Neutrophil (primary cell): ENCODE measurements around the gene INPP5A.

ENCODE experiments used
- H3K27ac ChIP-seq: fragments of 200-600 bp; sonication (generic); 2 replicates; pipeline ENCODE4 v1.5.1; 2016; ENCODE audit warnings: mild to moderate bottlenecking, moderate library complexity
- H3K27me3 ChIP-seq: fragments of 200-600 bp; sonication (generic); 2 replicates; pipeline ENCODE4 v1.6.0; 2016; ENCODE audit warnings: mild to moderate bottlenecking
- H3K36me3 ChIP-seq: fragments of 200-600 bp; sonication (generic); 2 replicates; pipeline ENCODE4 v1.5.1; 2017
- H3K4me1 ChIP-seq, 2 experiments: fragments of 200-600 bp in 1 of 2; sonication (generic) in 1 of 2; 1 replicate in 1 of 2; 2 replicates in 1 of 2; pipeline versions ENCODE4 v1.5.1 to v1.6.1; 2013 to 2016; ENCODE audit warnings: low read depth in 1 of 2, low read length in 1 of 2, mild to moderate bottlenecking in 1 of 2, moderate library complexity in 1 of 2; ENCODE audit not compliant: control insufficient read depth in 1 of 2, insufficient read depth in 1 of 2
- H3K4me3 ChIP-seq, 2 experiments: fragments of 200-600 bp in 1 of 2; sonication (generic) in 1 of 2; 1 replicate in 1 of 2; 2 replicates in 1 of 2; pipeline ENCODE4 v1.5.1; 2013 to 2016; ENCODE audit warnings: low read depth in 1 of 2, low read length in 1 of 2, mild to moderate bottlenecking in 1 of 2, moderate library complexity in 1 of 2
- H3K9me3 ChIP-seq: fragments of 200-600 bp; sonication (generic); 2 replicates; pipeline ENCODE4 v1.5.1; 2016
- CTCF ChIP-seq: fragments of 200-600 bp; sonication (generic); IDR thresholded peaks from 2 replicates; pipeline ENCODE4 v1.5.1; 2016; ENCODE audit warnings: antibody characterized with exemption

INPP5A gene

GRCh38 chr10:132652936-132653590 is 115.5 kb downstream of the INPP5A start:
- Histone ChIP-seq H3K9me3 (no peaks in the 10 kb centered on the region), H3K36me3 (peaks cover 78% of the 10 kb centered on the region), H3K4me1 (no peaks in the 10 kb centered on the region), H3K27ac (no peak overlapping the region), H3K4me3 (no peak overlapping the region), H3K27me3 (no peaks in the 10 kb centered on the region)
- no peak for TF ChIP-seq CTCF

DNA sequence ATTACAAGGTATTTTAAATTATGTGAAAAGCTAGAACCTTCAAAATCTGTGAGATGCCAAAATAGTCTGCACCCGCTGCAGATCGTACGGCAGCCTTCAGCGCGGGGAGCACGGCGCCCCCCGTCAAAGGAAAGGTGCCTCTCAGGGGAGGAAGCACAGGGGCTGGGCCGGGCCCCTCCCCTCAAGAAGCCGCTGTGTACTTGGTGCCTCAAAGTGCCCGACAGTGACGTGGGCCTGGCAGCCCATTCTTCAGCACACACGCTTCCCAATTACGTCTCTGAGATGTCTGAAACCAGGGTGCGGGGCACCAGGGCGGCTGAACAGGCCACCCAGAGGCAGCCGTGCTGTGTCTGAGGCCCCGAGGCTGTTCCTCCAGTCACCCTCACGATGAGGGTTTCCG is 116.1 kb downstream of the INPP5A start:
- H3K36me3 ChIP-seq: peaks cover 79% of the 10 kb centered on the region
- H3K27me3 ChIP-seq: no peaks in the 10 kb centered on the region
- H3K27ac ChIP-seq: no peak overlapping the region
- H3K9me3 ChIP-seq: no peaks in the 10 kb centered on the region
- no peak for TF ChIP-seq CTCF
- no peak overlapping the region for H3K4me3 ChIP-seq
- no peaks in the 10 kb centered on the region for H3K4me1 ChIP-seq

- Histone ChIP-seq H3K9me3 (no peaks in the 10 kb centered on the region), H3K4me1 (no peaks in the 10 kb centered on the region), H3K4me3 (no peak overlapping the region), H3K27me3 (no peaks in the 10 kb centered on the region), H3K27ac (no peak overlapping the region), H3K36me3 (peaks cover 84% of the 10 kb centered on the region)
- no peak for TF ChIP-seq CTCF
Measured at GRCh38 chr10:132654121-132654571, 116.6 kb downstream of the INPP5A start.

GRCh38 chr10:132654708-132655661 is 117.4 kb downstream of the INPP5A start:
- H3K4me1 ChIP-seq: no peaks in the 10 kb centered on the region
- H3K27ac ChIP-seq: no peak overlapping the region
- H3K36me3 ChIP-seq: peaks cover 87% of the 10 kb centered on the region
- H3K4me3 ChIP-seq: no peak overlapping the region
- no peaks in the 10 kb centered on the region for H3K9me3 ChIP-seq
- peak; percentile 66 for TF ChIP-seq CTCF
- no peaks in the 10 kb centered on the region for H3K27me3 ChIP-seq

DNA sequence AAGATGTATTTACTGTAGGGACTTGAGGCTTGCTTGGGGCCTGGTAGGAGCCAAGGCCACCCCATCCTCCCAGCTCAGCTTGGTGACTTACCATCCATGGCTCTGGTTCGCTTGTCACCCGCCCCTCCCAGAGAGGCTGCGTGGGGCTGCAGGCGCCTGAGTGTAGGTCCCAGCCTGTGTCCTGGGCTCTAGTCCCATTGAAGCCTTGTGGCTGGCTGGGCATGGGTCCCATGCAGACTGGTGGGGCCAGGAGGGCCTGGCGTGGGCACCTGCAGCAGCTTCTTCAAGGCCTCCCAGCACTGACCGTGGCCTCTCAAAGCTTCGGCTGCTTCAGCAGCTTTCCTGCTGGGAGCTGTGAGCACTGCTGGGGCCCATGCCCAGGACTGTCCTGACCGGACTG is 118.1 kb downstream of the INPP5A start:
- no peak for TF ChIP-seq CTCF
- no peaks in the 10 kb centered on the region for H3K9me3 ChIP-seq
- no peaks in the 10 kb centered on the region for H3K27me3 ChIP-seq
- H3K4me1 ChIP-seq: no peaks in the 10 kb centered on the region
- H3K36me3 ChIP-seq: peaks cover 85% of the 10 kb centered on the region
- no peak overlapping the region for H3K27ac ChIP-seq
- no peak overlapping the region for H3K4me3 ChIP-seq
